T-helper 9 cell (primary cell): Measurements from ENCODE around the gene SLC1A1.

Experiments used
- DNase-seq: peaks from one replicate; pipeline ENCODE4 v3.0.0-alpha.2; 2020

The SLC1A1 gene

DNA sequence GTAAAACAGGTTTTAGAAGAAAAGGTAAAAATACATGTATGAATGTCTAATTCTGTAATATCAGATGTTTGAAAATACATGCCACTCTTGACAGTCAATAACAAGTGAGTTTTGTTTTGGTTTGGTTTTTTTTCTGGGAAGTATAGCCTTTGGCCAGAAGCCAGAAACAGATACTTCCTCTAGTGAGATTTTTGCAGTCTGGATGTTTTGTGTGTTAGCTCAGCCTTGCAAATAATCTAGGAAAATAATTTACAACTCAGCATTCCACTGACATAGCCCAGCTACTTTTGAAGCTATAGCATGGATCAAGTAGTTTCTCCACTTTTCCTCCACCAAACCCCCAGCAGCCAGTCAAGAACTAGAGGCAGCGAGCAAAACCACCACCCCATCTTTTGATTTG, 56.7 kb downstream of the SLC1A1 start:
- no peak for DNase-seq

DNA sequence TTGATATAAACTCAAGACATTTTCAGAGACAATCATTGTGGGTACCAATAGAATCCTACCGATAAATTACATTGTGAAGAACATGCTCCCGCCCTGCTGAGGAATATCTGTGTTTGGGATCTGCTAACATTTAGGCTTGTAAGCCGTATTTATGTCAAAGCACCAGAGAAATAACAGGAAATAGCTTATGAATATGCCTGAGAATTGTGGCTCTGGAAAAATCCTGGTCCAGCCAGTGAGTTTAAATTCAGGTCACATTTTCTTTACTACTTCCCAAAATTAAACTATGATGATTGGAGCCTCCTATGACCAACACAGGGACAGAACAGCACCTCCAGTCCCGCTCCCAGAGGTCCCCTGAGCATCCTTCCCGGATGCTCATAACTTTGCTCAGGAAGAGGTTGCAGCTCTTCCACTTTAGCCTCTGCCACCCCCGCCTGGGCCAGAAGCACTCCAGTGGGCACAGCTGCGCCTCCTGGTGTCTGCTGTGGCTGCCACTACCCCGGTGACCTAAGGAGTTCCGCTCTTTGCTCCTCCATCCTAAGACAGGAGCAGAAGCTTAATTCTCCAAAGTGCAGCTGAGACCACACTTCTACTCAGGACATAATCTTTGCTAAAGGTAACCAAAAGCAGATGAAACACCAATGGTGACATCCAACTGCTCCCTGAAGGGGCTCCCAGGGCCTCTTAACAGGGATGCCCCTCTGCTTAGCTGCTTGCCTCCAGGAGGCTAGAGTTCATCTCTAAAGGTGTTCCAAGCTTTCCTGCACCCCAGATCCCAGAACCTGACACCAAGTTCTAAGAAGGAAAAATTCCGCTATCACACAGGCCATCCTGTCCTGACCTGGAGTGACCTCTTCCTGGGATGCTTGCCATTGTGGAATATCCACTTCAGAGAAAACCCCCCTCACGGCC, 58.8 kb downstream of the SLC1A1 start:
- DNase-seq: no peak

GRCh38 chr9:4549751-4550295, 59.6 kb downstream of the SLC1A1 start:
- no peak for DNase-seq

DNA sequence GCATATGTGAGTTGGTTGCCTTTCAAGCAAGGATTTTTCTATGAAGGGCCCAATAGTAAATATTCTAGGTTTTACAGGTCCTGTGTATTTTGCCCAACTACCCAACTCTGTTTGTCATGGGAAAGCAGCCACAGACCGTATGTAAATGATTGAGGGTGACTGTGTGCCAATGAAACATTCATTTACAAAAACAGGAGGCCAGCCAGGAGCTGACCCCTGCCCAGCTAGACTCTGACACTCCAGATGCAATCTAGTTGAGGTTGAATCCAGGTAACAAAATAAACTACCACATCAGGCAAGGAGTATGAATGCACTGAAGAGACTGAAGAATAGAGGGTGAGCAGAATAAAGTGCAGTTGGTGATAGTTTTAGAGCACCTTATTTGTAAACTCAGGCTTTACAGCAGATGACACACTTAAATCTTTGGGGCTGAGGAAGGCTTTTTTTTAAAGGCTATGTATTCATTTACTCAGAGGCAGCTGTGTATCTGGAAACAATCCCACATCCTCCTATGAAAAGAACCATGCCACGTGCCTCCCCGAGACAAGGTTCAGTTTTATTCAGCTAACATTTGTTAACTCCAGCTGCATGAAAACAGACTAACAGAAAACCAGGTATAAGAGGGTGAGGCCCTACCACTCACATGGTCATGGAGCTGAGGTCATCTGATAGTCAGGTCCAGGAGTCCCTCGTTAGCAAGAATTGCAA, 60.7 kb downstream of the SLC1A1 start:
- no peak for DNase-seq

DNA sequence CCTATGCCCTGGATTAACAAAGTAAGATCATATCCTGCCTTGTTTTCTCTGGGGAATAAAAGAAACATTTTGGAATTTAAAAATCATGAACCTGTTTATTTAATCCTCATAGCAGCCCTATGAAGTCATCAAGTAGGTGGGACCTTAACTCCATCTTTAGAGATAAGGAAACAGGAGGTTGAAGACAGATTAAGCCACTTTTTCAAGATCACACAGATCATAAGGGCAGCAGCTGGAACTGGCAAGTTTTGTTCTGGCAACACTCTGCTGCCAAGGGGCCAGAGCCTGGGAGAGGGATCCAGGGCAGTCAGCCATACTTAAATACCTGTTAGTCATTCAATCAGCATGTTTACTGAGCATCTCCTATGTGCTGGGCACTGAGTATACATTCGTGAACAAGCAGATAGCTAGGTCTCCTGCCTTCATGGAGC, 63.7 kb downstream of the SLC1A1 start:
- no peak for DNase-seq

- DNase-seq: no peak
Observed at GRCh38 chr9:4555236-4555635, 65.0 kb downstream of the SLC1A1 start.

DNA sequence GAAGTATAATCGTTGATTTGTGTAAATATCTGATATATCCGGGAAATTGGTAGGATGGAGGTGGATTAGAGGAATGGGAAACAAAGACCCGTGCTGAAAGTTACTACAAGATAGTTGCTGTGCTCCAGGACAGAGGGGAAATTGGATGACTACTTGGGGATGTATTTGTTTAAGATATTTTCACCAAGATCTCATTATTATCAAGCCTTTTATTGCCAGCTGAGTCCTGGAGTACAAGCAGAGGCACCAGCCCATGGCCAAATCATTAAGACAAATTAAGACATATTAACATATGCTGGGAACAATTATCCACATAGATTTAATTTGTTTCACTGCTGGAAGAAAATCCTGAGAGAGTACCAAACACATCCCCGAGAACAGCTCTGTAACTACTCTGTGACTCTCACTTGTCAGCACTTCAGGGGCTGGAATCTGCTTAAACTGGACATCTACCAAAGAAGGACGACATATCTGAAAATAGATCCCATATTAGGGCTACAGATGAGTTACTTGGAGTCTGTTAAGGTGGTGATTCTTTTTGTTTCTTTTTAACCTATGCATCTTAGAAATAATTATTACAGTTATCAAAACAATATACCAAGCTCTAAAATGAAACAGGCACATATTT, 68.2 kb downstream of the SLC1A1 start:
- no peak for DNase-seq

GRCh38 chr9:4559261-4560182, 69.3 kb downstream of the SLC1A1 start:
- no peak for DNase-seq

GRCh38 chr9:4563105-4563504, 72.8 kb downstream of the SLC1A1 start:
- DNase-seq: no peak

GRCh38 chr9:4566806-4567205, 76.5 kb downstream of the SLC1A1 start:
- no peak for DNase-seq

GRCh38 chr9:4567601-4568000, 77.3 kb downstream of the SLC1A1 start:
- DNase-seq: no peak

DNA sequence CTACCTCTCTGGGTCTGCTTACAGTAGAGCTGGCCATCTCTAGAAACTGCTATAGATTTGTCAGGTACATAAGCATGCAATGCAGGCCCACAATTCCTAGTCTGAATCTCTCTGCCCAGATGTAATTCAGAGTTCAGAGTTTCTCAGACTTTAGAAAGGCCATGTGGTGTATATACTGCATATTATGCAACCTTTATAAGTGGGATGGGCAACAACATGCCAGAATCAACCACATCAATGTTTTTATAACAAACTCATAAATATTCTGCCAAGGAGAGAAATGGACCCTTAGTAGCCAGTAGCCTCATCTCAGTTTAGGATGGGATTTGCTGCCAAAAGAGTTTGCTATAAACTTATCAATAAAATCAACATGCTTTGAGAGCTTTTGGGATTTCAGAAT, 78.8 kb downstream of the SLC1A1 start:
- no peak for DNase-seq

GRCh38 chr9:4572184-4572826, 82.0 kb downstream of the SLC1A1 start:
- DNase-seq: no peak

DNA sequence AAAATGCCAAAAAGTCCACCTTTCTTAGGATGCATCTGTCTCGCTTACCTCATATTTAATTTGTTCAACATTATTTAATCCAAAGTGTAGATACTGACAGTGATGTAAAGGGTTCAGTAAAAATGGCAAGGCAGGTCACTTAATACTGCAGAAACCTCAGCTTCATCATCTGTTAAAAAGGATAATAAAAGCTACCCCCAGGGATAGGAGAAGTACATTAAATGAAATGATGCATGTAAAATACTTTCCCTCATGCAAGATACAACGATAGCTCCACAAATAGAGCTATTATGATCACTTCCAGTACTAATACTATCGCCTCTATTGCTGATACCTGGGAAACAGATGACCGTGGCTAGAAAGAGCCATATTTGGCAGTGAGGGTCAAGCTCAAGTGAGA, 82.9 kb downstream of the SLC1A1 start:
- DNase-seq: no peak

DNA sequence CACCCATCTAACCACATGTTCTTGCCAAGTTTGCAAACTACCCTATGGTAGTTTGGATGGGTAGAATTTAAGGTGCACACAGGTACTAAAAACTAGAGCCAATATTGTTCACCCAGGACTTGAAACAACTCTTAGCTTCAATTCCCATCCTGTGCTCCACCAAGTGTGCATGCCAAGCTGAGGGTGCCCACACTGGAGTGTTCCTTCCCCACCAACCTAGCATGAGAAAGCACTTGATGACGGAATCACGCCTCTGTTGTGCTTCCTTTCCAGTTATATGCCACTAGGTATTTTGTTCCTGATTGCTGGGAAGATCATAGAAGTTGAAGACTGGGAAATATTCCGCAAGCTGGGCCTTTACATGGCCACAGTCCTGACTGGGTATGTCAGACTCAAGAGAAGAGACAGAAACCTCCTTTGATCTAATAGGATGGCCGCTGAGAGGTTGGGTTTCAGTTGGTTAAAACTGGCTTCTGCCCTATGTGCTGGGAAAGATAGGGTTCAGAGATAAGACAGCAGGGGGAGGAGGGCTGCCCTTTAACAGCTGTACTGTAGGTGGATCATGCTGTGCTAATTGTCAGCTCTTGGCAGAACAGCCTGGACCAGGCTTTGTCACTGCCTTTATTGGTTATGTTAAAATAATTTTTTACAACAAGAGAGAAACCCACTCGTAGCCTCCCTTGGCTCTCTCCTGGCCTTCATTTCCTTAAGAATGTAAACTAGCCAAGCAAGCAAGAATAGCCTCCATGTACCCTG, 83.5 kb downstream of the SLC1A1 start:
- DNase-seq: no peak

DNA sequence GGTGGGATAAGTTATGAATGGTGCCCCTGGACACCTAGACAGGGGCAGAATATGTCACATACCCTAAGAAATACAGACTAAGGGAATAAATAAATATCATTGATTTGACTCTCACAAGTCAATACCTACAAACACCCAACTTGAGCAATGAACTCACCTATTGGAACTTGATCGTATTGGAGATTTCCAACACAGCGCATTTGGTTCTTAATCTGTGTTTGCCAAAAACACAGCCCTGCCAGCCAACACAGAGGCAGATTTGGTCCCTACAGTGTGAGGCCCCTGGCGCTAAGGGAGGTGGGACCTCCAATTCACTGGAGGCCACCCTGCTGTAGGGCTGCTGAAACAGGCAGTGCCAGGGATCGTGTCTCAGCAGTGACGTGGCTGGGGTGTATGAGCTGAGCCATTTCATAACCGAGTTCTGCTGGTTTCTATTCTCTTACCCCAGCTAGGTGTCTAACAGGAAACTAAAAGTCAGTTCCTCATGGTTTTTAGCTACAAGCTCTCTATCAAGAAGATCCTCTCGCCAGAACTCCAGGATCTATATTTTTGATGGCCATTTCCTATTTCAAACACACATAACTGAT, 84.5 kb downstream of the SLC1A1 start:
- no peak for DNase-seq

- no peak for DNase-seq
Observed at GRCh38 chr9:4575997-4576396, 85.7 kb downstream of the SLC1A1 start.

- no peak for DNase-seq
Observed at GRCh38 chr9:4576448-4576847, 86.2 kb downstream of the SLC1A1 start.

DNA sequence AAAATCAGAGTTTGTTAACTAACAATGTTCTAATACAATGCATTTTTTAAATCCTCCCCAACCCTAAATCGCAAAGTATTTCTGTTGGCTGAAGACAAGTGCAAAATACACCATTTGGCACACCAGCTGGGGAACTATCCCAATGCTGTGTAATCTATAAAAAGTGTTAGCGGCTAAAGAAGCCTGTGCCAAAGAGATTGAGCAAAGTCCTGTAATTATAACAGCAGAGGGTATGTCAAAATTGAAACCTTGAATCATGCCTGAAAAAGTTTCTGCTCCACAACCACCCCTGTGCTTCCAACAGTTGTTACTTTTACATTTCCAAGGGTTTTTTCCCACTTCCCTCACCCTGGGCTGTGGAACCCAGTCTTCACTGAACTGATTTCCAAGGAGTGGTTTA, 88.7 kb downstream of the SLC1A1 start:
- no peak for DNase-seq

DNA sequence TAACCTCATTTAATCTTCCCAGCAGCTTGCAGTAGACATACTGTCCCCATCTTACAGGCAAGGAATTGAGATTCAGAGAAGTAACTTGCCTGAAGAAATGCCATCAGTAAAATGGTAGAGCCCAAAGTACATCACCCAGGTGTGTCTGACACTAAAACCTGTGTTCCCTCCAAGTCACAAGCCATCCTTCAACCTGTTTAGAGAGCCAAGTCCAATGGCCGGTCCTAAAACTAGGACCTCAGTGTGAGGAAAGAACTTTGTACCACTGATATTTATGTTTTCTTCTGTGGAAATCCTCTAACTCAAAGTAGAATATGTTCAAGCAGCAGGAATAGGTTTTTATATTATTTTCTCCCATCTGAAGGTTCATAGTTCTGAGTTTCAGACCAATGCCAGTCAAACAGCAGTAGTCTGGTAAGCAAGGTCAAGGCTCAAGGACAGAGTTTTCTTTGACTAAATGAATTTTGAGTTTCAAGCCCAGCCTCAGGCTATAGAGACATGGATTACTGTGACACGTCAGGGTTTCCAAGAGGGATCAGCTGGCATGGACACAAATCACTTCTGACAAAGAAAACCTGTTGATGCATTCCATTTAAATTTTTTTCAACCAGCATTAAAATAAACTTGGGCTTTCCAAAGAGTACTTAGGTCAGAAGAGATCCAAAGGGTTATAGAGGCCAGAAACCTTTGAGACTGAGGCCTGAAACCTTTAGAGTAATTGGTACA, 90.9 kb downstream of the SLC1A1 start:
- no peak for DNase-seq
